ENCODE data around the gene GATAD2A.

GRCh38 chr19:19384486-19384885, 21.0 kb upstream of the GATAD2A start:
- TF ChIP-seq CTCF (IDR thresholded peaks at IDR 0.05): no peak
- no peak for TF ChIP-seq POLR2A (IDR thresholded peaks at IDR 0.05)
